Measurements from ENCODE around the gene KCNN2.

The KCNN2 gene

GRCh38 chr5:114450437-114450836, 88.6 kb downstream of the KCNN2 start:
- DNase-seq (ENCODE audit: extremely low read depth, low read depth), result peak; percentile 8
- no peak for TF ChIP-seq CTCF (IDR thresholded peaks at IDR 0.05; ENCODE audit: low read depth, low read length)

- TF ChIP-seq CTCF (IDR thresholded peaks at IDR 0.05; ENCODE audit: low read depth, low read length), result no peak
- no peak for DNase-seq (ENCODE audit: extremely low read depth, low read depth)
Observed at GRCh38 chr5:114458726-114459125, 96.9 kb downstream of the KCNN2 start.

- no peak for TF ChIP-seq CTCF (IDR thresholded peaks at IDR 0.05; ENCODE audit: low read depth, low read length)
- no peak for DNase-seq (ENCODE audit: extremely low read depth, low read depth)
Observed at GRCh38 chr5:114467171-114467570, 105.3 kb downstream of the KCNN2 start.

- no peak for DNase-seq (ENCODE audit: extremely low read depth, low read depth)
- no peak for TF ChIP-seq CTCF (IDR thresholded peaks at IDR 0.05; ENCODE audit: low read depth, low read length)
Observed at GRCh38 chr5:114467729-114468128, 105.9 kb downstream of the KCNN2 start.

GRCh38 chr5:114469372-114469771, 107.5 kb downstream of the KCNN2 start:
- no peak for DNase-seq (ENCODE audit: extremely low read depth, low read depth)
- TF ChIP-seq CTCF (IDR thresholded peaks at IDR 0.05; ENCODE audit: low read depth, low read length), result no peak

- no peak for TF ChIP-seq CTCF (IDR thresholded peaks at IDR 0.05; ENCODE audit: low read depth, low read length)
- DNase-seq (ENCODE audit: extremely low read depth, low read depth), result no peak
Observed at GRCh38 chr5:114471529-114471928, 109.7 kb downstream of the KCNN2 start.

- TF ChIP-seq CTCF (IDR thresholded peaks at IDR 0.05; ENCODE audit: low read depth, low read length), result no peak
- no peak for DNase-seq (ENCODE audit: extremely low read depth, low read depth)
Observed at GRCh38 chr5:114473541-114473940, 111.7 kb downstream of the KCNN2 start.

All from AG09319 (cell line).